SK-N-SH (cell line): ENCODE data around the gene SH2B3.

Experiments
- EZH2phosphoT487 ChIP-seq: fragments of 200-600 bp; sonication (generic); IDR thresholded peaks from 2 replicates; pipeline ENCODE4 v1.6.1; 2017; ENCODE audit warnings: low read depth, mixed run types, mild to moderate bottlenecking, antibody characterized with exemption, moderate library complexity, borderline replicate concordance
- POLR2AphosphoS5 ChIP-seq: IDR thresholded peaks from 2 replicates; pipeline ENCODE4 v1.6.1; 2012; ENCODE audit warnings: low read depth, low read length
- RAD21 ChIP-seq: IDR thresholded peaks from 2 replicates; pipeline ENCODE4 v1.6.1; 2012; ENCODE audit warnings: mild to moderate bottlenecking, low read length
- RXRA ChIP-seq: IDR thresholded peaks from 2 replicates; pipeline ENCODE4 v1.4.0; 2012; ENCODE audit warnings: low read depth, mild to moderate bottlenecking, borderline replicate concordance
- SMC3 ChIP-seq: IDR thresholded peaks from 2 replicates; pipeline ENCODE4 v1.6.1; 2012; ENCODE audit warnings: low read depth, low read length, improper control_type of control experiment
- TAF1 ChIP-seq: IDR thresholded peaks from 2 replicates; pipeline ENCODE4 v1.6.1; 2012; ENCODE audit warnings: low read depth, mild to moderate bottlenecking, low read length, moderate library complexity, borderline replicate concordance
- TF ChIP-seq, protein P1 (sequence below): IDR thresholded peaks from 2 replicates; pipeline ENCODE4 v1.4.0; 2012; ENCODE audit warnings: low read depth, borderline replicate concordance
- TF ChIP-seq, protein P2 (sequence below): fragments of 200-600 bp; sonication (generic); IDR thresholded peaks from 2 replicates; pipeline ENCODE4 v1.6.1; 2017; ENCODE audit warnings: antibody characterized with exemption, mild to moderate bottlenecking, moderate library complexity
- TF ChIP-seq, protein P3 (sequence below): fragments of 150-350 bp; IDR thresholded peaks from 2 replicates; pipeline ENCODE4 v1.6.1; 2016; ENCODE audit warnings: mild to moderate bottlenecking, low read depth, low read length
- TF ChIP-seq, protein P4 (sequence below): IDR thresholded peaks from 2 replicates; pipeline ENCODE4 v1.6.1; 2012; ENCODE audit warnings: mild to moderate bottlenecking, low read depth, low read length, moderate library complexity
- TF ChIP-seq, protein P5 (sequence below): IDR thresholded peaks from 2 replicates; pipeline ENCODE4 v1.4.0; 2012; ENCODE audit warnings: low read depth, borderline replicate concordance

DNA sequence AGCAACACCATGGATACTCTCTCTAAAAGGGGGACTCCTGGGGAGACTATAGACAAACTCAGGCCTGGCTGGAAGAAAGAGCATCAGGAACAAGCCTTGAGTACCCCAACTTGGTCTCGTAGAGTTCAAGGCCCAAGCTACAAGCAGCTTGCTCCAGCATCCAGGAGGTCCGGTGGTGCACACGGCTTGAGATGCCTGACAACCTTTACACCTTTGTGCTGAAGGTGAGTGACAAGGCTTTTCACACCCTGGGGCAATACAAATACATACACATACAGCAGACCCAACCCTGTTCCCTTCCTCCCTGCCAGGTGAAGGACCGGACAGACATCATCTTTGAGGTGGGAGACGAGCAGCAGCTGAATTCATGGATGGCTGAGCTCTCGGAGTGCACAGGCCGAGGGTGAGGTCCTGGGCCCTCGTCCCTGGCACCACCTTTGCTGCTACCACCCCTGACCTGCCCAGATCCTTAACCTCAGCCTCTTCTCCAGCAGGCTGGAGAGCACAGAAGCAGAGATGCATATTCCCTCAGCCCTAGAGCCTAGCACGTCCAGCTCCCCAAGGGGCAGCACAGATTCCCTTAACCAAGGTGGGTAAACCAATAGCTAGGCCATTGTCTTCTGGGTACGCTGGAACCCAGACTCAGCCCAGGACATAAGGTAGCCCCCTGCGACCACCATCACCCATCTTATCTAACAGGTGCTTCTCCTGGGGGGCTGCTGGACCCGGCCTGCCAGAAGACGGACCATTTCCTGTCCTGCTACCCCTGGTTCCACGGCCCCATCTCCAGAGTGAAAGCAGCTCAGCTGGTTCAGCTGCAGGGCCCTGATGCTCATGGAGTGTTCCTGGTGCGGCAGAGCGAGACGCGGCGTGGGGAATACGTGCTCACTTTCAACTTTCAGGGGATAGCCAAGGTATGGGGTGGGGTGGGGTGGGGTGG, 41.2 kb downstream of the SH2B3 start:
- TF ChIP-seq TAF1 (no peak), POLR2AphosphoS5 (no peak; the same call in 1 of the 2 replicates), EZH2phosphoT487 (no peak), RXRA (no peak), RAD21 (no peak), SMC3 (no peak)
- TF ChIP-seq, protein P1, sequence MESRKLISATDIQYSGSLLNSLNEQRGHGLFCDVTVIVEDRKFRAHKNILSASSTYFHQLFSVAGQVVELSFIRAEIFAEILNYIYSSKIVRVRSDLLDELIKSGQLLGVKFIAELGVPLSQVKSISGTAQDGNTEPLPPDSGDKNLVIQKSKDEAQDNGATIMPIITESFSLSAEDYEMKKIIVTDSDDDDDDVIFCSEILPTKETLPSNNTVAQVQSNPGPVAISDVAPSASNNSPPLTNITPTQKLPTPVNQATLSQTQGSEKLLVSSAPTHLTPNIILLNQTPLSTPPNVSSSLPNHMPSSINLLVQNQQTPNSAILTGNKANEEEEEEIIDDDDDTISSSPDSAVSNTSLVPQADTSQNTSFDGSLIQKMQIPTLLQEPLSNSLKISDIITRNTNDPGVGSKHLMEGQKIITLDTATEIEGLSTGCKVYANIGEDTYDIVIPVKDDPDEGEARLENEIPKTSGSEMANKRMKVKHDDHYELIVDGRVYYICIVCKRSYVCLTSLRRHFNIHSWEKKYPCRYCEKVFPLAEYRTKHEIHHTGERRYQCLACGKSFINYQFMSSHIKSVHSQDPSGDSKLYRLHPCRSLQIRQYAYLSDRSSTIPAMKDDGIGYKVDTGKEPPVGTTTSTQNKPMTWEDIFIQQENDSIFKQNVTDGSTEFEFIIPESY, result no peak
- TF ChIP-seq, protein P2, sequence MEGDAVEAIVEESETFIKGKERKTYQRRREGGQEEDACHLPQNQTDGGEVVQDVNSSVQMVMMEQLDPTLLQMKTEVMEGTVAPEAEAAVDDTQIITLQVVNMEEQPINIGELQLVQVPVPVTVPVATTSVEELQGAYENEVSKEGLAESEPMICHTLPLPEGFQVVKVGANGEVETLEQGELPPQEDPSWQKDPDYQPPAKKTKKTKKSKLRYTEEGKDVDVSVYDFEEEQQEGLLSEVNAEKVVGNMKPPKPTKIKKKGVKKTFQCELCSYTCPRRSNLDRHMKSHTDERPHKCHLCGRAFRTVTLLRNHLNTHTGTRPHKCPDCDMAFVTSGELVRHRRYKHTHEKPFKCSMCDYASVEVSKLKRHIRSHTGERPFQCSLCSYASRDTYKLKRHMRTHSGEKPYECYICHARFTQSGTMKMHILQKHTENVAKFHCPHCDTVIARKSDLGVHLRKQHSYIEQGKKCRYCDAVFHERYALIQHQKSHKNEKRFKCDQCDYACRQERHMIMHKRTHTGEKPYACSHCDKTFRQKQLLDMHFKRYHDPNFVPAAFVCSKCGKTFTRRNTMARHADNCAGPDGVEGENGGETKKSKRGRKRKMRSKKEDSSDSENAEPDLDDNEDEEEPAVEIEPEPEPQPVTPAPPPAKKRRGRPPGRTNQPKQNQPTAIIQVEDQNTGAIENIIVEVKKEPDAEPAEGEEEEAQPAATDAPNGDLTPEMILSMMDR, result no peak
- TF ChIP-seq, protein P3, sequence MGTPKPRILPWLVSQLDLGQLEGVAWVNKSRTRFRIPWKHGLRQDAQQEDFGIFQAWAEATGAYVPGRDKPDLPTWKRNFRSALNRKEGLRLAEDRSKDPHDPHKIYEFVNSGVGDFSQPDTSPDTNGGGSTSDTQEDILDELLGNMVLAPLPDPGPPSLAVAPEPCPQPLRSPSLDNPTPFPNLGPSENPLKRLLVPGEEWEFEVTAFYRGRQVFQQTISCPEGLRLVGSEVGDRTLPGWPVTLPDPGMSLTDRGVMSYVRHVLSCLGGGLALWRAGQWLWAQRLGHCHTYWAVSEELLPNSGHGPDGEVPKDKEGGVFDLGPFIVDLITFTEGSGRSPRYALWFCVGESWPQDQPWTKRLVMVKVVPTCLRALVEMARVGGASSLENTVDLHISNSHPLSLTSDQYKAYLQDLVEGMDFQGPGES, result no peak
- TF ChIP-seq, protein P4, sequence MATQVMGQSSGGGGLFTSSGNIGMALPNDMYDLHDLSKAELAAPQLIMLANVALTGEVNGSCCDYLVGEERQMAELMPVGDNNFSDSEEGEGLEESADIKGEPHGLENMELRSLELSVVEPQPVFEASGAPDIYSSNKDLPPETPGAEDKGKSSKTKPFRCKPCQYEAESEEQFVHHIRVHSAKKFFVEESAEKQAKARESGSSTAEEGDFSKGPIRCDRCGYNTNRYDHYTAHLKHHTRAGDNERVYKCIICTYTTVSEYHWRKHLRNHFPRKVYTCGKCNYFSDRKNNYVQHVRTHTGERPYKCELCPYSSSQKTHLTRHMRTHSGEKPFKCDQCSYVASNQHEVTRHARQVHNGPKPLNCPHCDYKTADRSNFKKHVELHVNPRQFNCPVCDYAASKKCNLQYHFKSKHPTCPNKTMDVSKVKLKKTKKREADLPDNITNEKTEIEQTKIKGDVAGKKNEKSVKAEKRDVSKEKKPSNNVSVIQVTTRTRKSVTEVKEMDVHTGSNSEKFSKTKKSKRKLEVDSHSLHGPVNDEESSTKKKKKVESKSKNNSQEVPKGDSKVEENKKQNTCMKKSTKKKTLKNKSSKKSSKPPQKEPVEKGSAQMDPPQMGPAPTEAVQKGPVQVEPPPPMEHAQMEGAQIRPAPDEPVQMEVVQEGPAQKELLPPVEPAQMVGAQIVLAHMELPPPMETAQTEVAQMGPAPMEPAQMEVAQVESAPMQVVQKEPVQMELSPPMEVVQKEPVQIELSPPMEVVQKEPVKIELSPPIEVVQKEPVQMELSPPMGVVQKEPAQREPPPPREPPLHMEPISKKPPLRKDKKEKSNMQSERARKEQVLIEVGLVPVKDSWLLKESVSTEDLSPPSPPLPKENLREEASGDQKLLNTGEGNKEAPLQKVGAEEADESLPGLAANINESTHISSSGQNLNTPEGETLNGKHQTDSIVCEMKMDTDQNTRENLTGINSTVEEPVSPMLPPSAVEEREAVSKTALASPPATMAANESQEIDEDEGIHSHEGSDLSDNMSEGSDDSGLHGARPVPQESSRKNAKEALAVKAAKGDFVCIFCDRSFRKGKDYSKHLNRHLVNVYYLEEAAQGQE, result no peak
- TF ChIP-seq, protein P5, sequence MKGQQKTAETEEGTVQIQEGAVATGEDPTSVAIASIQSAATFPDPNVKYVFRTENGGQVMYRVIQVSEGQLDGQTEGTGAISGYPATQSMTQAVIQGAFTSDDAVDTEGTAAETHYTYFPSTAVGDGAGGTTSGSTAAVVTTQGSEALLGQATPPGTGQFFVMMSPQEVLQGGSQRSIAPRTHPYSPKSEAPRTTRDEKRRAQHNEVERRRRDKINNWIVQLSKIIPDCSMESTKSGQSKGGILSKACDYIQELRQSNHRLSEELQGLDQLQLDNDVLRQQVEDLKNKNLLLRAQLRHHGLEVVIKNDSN, result no peak
